Bronchial epithelial cell (primary cell): ENCODE measurements around the gene A2ML1. TPM values are rescaled to one million over a fixed set of nuclear protein-coding genes. Genes with fewer than 3 reads are reported as not detected.
"Not testable (repeated sequence)": the region's sequence is repeated elsewhere in the genome, so short reads cannot be mapped to it uniquely, and the experiment has no call there.

ENCODE experiments used
- DNase-seq: peaks from one replicate; pipeline ENCODE4 v3.0.0-alpha.2; 2010; ENCODE audit warnings: low read depth
- FAIRE-seq: peaks from 2 replicates; lab custom pipeline; 2011; peaks lifted over from hg19 to GRCh38; lab: Jason Lieb, UNC
- H3K27me3 ChIP-seq: 2 replicates; pipeline ENCODE4 v1.5.1; 2011; ENCODE audit warnings: low read length; ENCODE audit not compliant: control insufficient read depth, insufficient read depth
- H3K36me3 ChIP-seq: 2 replicates; pipeline ENCODE4 v1.5.1; 2011; ENCODE audit warnings: low read length; ENCODE audit not compliant: control insufficient read depth, insufficient read depth
- H3K4me3 ChIP-seq: 2 replicates; pipeline ENCODE4 v1.5.1; 2011; ENCODE audit warnings: mild to moderate bottlenecking, low read depth, low read length, control low read depth
- CTCF ChIP-seq: IDR thresholded peaks from 2 replicates; pipeline ENCODE4 v1.5.1; 2011; ENCODE audit warnings: mild to moderate bottlenecking, moderate library complexity, low read length, control low read depth, inconsistent platforms; ENCODE audit not compliant: insufficient read depth, severe bottlenecking
- total RNA-seq: library from RNA; depleted of rRNA; stranded (reverse); fragments of >200 nt; gene quantifications from 2 replicates; pipeline ENCODE4 v1.2.1, GENCODE V29; 2014

Gene A2ML1
- total RNA-seq, 1 donor from 2014 or later, result 61.9 TPM

GRCh38 chr12:8817856-8818255 is 4.6 kb upstream of the A2ML1 start:
- Histone ChIP-seq H3K27me3 (no peaks in the 10 kb centered on the region), H3K36me3 (no peaks in the 10 kb centered on the region), H3K4me3 (no peak overlapping the region)
- FAIRE-seq, result no peak
- DNase-seq, result no peak
- TF ChIP-seq CTCF, result no peak

- TF ChIP-seq CTCF, result no peak
- Histone ChIP-seq H3K27me3 (no peaks in the 10 kb centered on the region), H3K36me3 (no peaks in the 10 kb centered on the region), H3K4me3 (no peak overlapping the region)
- FAIRE-seq, result no peak
- no peak for DNase-seq
These were observed 3.9 kb upstream of the A2ML1 start for GRCh38 chr12:8818526-8818925.

- FAIRE-seq, result no peak
- Histone ChIP-seq H3K36me3 (no peaks in the 10 kb centered on the region), H3K27me3 (no peaks in the 10 kb centered on the region), H3K4me3 (no peak overlapping the region)
- TF ChIP-seq CTCF, result no peak
- peak; percentile 61 for DNase-seq
These were observed 2.8 kb upstream of the A2ML1 start for GRCh38 chr12:8819666-8819980.

- not testable (repeated sequence) for H3K4me3 ChIP-seq, FAIRE-seq, H3K36me3 ChIP-seq, H3K27me3 ChIP-seq, DNase-seq
These were observed 1.6 kb upstream of the A2ML1 start for GRCh38 chr12:8820676-8821407.

GRCh38 chr12:8821591-8821990 is 830 bp upstream of the A2ML1 start:
- Histone ChIP-seq H3K27me3 (no peaks in the 10 kb centered on the region), H3K4me3 (no peak overlapping the region), H3K36me3 (no peaks in the 10 kb centered on the region)
- no peak for FAIRE-seq
- DNase-seq, result no peak
- TF ChIP-seq CTCF, result no peak

GRCh38 chr12:8823565-8824300 is 1.3 kb downstream of the A2ML1 start:
- no peaks in the 10 kb centered on the region for H3K27me3 ChIP-seq

More at GRCh38 chr12:8823565-8824300, 1.3 kb downstream of the A2ML1 start:
- FAIRE-seq (no peak), DNase-seq (no peak)
- peak; percentile 43 for TF ChIP-seq CTCF
- peak overlapping the region; percentile 13 for H3K4me3 ChIP-seq
- H3K36me3 ChIP-seq, result no peaks in the 10 kb centered on the region
